GM12878 (cell line): ENCODE data around the gene PORCN.

Experiments used
- CTCF ChIP-seq, 3 experiments: IDR thresholded peaks in 2 of 3; conservative IDR thresholded peaks in 1 of 3; 2 replicates each; pipeline ENCODE4 v1.5.1; 2011; ENCODE audit warnings: low read depth in 3 of 3, low read length in 3 of 3, mild to moderate bottlenecking in 3 of 3, control low read depth in 2 of 3, moderate library complexity in 2 of 3, inconsistent platforms in 1 of 3, mixed read lengths in 1 of 3; ENCODE audit not compliant: control insufficient read depth in 2 of 3, insufficient read depth in 1 of 3; ENCODE audit errors: extremely low read depth in 1 of 3
- POLR2A ChIP-seq: IDR thresholded peaks from 2 replicates; pipeline ENCODE4 v1.6.1; 2011; ENCODE audit warnings: low read depth, mild to moderate bottlenecking, low read length
- POLR2AphosphoS5 ChIP-seq: IDR thresholded peaks from 2 replicates; pipeline ENCODE4 v1.6.1; 2011; ENCODE audit warnings: mild to moderate bottlenecking, low read length, inconsistent platforms
- SIN3A ChIP-seq: IDR thresholded peaks from 2 replicates; pipeline ENCODE4 v1.6.1; 2012; ENCODE audit warnings: low read depth, low read length, improper control_type of control experiment
- USF1 ChIP-seq: IDR thresholded peaks from 2 replicates; pipeline ENCODE4 v1.6.1; 2011; ENCODE audit warnings: borderline replicate concordance, low read depth, mild to moderate bottlenecking, moderate library complexity, mixed read lengths, low read length; ENCODE audit not compliant: insufficient read depth; ENCODE audit errors: extremely low read length

- TF ChIP-seq SIN3A (no peak), USF1 (no peak), POLR2AphosphoS5 (no peak), POLR2A (no peak), CTCF (IDR thresholded peaks at IDR 0.05 in 2 of 3, conservative IDR thresholded peaks at IDR 0.05 in 1 of 3; ENCODE audit: control insufficient read depth in 2 of 3, extremely low read depth in 1 of 3, insufficient read depth in 1 of 3, low read depth in 3 of 3, low read length in 3 of 3) (no peak)
Measured at GRCh38 chrX:48558271-48558670, 49.5 kb downstream of the PORCN start.
